HG02759 (cell line): ENCODE measurements around the gene PATJ.
"Not testable (repeated sequence)": the region's sequence is repeated elsewhere in the genome, so short reads cannot be mapped to it uniquely, and the experiment has no call there.

Experiments used
- ATAC-seq: cut with Tn5 transposase; IDR thresholded peaks from one replicate; pipeline ENCODE4 v1.9.1; 2021; ENCODE audit warnings: mild to moderate bottlenecking, moderate library complexity; ENCODE audit not compliant: unreplicated experiment

The PATJ gene

DNA sequence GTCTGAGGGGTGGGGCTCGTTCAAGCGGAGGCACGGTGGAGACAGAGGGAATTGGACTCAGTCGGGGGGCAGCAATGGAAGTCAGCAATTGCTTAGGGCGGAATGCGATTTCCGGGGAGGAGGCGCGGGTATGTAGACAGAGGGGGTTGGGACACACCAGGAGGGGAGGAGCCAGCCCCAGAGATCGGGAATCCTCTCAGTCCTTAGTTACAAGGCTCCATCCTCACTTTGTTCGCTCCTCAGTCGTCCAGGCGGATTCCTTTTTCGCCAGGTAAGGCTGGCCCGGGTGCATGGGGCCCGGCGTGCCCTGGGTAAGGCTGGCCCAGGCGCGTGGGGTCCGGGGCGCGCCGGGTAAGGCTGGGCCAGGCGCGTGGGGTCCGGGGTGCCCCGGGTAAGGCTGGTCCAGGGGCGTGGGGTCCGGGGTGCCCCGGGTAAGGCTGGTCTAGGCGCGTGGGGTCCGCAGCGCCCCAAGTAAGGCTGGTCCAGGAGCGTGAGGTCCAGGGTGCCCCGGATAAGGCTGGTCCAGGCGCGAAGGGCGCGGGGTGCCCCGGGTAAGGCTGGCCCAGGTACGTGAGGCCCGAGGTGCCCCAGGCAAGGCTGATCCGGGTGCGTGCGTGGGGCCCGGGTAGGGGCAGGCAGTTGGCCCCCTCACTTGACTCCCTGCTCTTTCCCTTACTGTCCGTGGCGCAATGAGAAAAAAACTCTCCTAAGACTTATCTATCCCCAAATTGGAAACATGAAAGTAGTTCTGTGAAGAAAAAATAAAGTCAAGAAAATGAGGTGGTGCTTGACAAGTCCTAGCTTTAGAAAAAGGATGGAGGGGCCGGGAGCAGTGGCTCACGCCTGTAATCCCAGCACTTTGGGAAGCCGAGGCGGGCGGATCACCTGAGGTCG lies 452.6 kb downstream of the PATJ start, which contains the start of gene L1TD1:
Gene L1TD1 (plus strand): TSS at position 199 of the 894 bp plus-strand sequence. CDS start 11,780 bp downstream, outside the sequence.
- no peak for ATAC-seq

DNA sequence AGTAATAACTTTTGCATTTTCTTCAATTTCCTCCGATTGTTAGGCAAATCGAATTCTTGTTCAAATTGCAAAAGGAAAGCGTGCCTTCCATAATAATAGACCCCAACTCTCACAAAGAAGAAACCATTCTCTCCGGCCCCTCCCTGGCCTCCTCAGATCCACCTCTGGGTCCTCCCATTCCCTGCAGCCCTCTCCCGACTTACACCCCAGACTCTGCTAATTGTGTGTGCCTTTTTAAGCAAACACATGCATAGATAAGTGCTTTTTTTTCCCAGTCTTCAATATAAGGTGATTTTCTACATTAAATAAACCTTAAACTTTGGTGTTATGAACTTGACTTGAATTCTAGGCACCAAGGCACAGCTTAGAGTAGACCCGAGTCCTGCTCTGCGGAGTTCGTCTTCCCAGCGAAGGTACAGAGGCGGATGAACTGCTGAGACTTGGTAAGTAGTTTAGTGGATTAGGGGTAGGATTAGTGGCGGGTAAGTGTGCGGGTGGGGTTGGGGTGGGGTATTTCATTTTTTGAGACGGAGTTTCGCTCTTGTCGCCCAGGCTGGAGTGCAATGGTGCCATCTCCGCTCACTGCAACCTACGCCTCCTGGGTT lies 453.9 kb downstream of the PATJ start:
- ATAC-seq: no peak

DNA sequence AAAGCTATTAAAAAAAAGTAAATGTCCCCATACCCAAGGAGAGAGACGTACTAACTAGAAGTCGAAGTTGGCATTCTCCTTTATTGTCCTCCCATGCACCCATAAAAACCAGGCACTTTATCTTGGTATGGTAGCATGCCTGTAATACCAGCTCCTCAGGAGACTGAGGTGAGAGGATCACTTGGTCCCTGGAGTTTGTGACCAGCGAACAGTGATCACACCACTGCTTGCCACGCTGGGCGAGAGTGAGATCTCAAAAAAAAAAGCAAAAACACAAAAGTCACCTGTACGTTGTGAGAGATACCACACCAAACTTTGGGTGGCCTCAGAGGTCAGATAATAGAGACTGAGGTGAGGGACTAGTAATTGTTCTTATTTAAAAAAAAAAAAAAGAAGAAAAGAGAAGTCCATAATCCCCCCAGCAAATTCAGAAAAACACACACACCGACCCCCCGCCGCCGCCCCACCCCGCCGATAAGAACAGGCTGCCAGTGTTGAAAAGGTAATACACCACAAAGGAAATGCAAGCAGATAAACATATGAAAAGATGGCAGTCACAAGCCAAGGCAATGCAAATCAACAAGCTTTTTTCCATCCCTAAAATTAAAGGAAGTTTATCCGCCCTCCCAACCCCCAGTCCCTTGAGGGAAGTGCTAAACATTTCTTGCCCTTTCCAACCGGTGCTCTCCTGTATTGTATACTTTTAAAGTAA lies 455.9 kb downstream of the PATJ start:
- ATAC-seq: no peak

DNA sequence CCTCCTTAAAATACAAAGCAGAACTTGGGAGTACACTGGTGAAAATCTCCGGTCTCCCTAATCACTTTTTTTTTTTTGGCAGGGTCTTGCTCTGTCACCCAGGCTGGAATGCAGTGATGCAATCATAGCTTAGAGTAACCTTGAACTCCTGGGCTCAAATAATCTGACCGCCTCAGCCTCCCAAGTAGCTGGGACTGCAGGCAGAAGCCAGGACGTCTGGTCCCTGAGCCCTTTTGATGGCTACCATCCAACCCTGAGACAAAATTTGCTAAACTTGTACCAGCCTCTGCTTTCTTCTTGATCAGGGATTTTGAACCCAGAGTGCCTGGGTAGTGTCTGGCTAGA lies 456.5 kb downstream of the PATJ start:
- no peak for ATAC-seq

DNA sequence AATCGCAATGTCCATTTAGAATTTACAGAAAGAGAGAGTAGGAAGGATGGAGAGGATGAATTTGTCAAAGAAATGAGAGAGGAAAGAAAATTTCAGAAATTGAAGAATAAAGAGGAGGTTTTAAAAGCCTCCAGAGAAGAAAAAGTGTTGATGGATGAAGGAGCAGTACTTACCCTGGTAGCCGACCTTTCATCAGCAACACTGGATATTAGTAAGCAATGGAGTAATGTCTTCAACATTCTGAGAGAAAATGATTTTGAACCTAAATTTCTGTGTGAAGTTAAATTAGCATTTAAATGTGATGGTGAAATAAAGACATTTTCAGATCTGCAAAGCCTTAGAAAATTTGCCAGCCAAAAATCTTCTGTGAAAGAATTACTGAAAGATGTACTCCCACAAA lies 464.9 kb downstream of the PATJ start:
- ATAC-seq: no peak

DNA sequence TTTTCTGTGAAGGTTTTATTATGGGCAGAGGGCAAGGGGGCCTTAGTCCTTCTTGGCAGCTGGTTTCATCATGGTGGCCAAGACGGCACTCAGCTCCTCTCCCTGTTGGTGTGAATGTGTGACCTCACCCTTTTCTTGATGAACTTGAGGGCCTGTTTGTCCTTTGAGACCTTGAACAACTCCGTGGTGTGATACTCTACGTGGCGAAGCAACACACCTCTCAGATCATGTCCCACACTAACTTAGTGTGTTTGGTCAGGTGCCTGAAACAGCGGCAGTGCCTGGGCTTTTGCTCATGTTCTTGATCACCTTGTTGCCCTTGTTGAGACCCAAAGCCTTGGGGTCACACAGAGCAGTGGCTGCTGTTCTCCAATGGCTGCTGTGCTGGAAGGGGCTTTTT lies 465.8 kb downstream of the PATJ start:
- no peak for ATAC-seq

DNA sequence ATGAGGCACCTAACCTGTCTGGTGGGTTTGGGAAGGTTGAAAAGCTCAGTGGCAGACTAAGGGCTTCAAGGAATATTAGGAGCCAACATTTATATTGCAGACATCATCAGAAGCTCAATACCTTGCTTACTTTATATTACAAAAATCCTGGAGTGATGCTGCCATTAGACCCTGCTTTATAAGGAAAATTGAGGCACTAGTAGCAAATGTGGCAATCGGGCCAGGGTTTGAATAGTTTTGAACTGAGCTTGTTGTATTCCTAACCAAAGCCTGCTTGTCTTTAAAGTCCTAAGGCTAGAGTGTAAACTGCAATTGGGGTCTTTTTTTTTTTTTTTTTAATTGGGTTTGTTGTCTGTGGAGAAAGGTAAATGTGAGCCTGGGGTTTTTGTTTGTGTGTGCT lies 466.7 kb downstream of the PATJ start:
- no peak for ATAC-seq

DNA sequence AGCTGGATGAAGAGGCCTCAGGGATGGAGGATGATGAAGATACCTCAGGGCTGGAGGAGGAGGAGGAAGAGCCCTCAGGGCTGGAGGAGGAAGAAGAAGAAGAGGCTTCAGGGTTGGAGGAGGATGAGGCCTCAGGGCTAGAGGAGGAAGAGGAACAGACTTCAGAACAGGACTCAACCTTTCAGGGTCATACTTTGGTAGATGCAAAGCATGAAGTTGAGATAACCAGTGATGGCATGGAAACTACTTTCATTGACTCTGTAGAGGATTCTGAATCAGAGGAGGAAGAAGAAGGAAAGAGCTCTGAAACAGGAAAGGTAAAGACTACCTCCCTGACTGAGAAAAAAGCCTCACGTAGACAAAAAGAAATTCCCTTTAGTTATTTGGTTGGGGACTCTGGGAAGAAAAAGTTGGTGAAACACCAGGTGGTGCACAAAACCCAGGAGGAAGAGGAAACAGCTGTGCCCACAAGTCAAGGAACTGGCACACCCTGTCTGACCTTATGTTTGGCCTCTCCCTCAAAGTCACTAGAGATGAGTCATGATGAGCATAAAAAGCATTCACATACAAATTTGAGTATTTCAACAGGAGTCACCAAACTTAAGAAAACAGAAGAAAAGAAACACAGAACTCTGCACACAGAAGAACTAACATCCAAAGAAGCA lies 467.8 kb downstream of the PATJ start:
- ATAC-seq: no peak

DNA sequence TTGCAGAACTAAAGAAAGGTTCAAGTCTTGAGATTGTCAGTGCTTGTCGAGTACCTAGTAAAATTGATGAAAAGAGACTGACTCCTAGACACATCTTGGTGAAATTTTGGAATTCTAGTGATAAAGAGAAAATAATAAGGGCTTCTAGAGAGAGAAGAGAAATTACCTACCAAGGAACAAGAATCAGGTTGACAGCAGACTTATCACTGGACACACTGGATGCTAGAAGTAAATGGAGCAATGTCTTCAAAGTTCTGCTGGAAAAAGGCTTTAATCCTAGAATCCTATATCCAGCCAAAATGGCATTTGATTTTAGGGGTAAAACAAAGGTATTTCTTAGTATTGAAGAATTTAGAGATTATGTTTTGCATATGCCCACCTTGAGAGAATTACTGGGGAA lies 468.7 kb downstream of the PATJ start:
- no peak for ATAC-seq

DNA sequence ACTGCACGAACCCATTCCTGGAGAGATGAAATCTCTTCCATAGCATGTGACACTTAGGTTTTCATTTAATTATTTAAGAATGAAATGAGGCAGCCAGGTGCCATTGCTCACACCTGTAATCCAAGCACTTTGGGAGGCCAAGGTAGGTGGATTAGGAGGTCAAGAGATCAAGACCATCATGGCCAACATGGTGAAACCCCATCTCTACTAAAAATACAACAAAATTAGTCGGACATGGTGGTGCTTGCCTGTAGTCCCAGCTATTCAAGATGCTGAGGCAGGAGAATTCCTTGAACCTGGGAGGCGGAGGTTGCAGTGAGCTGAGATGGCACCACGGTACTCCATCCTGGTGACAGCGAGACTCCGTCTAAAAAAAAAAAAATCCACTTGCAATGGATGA lies 470.1 kb downstream of the PATJ start:
- ATAC-seq: no peak

DNA sequence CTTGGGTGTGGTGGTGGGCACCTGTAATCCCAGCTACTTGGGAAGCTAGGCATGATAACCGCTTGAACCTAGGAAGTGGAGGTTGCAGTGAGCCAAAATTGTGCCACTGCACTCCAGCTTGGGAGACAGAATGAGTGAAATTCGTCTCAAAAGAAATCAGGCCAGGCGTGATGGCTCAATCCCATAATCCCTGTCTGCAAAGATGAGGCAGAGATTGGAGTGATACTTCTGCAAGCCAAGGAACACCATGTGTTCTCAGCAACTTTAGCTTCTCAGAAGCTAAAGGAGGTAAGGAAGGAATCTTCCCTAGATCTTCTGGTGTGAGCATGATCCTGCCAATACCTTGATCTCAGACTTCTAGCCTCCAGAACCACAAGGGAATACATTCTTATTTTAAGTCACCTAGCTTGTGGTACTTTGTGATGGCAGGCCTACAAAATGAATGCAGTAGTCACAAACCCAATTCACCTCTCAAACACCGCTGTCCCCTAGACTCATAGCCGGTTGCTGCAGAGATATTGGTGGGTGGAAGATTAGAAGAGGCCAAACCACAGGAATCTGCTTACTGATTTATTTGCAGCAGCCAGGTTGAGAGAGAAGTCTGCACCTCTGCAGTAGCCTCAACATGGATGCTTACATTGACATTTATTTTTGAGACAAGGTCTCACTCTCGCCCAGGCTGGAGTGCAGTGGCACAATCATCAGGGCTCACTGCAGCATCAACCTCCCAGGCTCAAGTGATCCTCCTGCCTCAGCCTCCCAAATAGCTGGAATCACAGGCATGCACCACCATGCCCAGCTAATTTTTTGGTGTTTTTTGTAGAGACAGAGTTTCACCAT lies 471.0 kb downstream of the PATJ start:
- no peak for ATAC-seq

DNA sequence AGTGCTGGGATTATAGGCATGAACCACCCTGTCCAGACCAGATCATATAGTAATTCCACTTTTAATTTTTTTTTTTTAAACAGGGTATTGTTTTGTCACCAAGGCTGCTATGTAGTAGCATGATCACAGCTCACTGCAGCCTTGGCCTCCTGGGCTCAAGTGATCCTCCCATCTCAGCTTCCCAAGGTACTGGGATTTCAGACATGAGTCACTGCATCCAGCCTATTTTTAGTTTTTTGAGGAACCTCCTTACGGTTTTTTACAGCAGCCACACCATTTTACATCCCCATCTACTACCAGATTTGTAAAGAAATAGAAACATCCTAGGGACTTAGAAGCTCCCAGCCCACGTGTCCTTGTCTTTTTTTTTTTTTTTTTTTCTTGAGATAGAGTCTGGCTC lies 476.3 kb downstream of the PATJ start:
- ATAC-seq: no peak

DNA sequence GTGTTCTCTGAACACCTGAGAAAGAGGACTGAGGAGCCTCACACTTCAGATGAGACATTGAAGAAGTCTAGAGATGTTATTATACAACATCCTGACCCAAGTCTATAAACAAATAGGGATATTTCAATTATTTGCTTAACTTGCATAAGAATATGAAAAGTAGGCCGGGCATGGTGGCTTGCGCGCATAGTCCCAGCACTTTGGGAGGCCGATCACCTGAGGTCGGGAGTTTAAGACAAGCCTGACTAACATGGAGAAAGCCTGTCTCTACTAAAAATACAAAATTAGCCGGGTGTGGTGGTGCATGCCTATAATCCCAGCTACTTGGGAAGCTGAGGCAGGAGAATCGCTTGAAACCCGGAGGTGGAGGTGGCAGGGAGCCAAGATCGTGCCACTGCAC lies 478.2 kb downstream of the PATJ start:
- ATAC-seq: not testable (repeated sequence)

DNA sequence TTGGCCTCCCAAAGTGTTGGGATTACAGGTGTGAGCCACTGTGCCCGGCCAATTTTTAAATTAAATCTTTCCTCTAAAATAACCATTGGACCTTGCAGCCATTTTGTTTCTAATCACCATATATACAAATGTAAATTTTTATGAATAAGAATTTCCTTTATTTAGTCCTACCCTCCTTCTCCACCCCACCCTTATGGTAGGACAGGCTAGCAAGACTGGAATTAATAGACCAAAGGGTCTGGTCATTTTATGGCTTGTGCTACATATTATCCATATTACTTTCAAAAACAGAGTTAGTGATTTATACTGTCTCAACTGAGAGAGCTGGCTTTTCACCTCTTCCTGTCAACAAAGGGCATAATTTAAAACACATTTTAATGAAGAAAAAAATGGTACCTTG lies 478.9 kb downstream of the PATJ start:
- no peak for ATAC-seq

DNA sequence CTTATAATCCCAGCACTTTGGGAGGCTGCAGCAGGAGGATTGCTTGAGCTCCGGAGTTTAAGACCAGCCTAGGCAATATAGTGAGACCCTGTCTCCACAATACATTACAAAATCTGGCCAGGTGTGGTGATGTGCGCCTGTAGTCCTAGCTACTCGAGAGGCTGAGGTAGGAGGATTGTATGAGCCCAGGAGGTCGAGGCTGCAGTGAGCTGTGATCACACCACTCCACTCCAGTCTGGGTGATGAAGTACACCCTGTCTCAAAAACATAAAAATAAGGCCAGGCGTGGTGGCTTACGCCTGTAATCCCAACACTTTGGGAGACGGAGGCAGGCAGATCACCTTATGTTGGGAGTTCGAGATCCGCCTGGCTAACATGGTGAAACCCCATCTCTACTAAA lies 480.0 kb downstream of the PATJ start:
- ATAC-seq: no peak

DNA sequence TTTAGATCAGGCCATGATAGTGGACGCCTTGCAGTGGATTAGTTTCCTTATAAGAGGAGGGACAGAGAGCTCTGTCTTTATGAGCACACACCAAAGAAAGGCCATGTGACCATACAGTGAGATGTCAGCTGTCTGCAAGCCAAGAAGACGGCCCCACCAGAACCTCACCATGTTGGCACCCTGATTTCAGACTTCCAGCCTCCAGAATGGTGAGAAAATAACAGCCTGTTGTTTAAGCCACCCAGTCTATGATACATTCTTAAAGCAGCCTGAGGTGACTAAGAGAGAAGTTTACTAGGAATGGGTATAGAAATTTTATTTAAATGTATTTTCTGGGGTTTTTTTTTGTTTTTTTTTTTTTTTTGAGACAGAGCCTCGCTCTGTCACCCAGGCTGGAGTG lies 481.9 kb downstream of the PATJ start:
- ATAC-seq: no peak

DNA sequence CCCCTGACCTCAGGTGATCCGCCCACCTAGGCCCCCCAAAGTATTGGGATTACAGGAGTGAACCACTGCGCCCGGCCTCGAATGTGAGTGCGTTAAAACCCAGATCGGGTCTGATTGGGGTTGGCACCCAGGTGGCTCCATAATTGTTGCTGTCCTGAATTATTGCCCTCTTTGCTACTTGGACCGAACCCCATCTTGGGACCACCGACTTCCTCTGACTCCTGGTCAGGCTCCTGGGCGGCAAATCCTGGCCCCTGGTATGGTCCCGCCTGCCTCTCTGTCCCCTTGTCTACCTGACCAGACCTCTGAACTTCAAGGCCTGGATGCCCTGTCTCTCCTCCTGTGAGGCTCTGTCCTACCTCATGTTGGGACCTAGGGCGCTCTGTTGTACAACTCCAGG lies 485.2 kb downstream of the PATJ start:
- no peak for ATAC-seq
